ENCODE results near the gene CSNK1E.

Gene CSNK1E

GRCh38 chr22:38314933-38315822, 2.1 kb downstream of the CSNK1E start:
- Mint-ChIP-seq H3K4me3 (peak overlapping the region; percentile 92 to 95), H3K4me1 (peaks cover 74% of the 10 kb centered on the region), H3K27ac (peak overlapping the region; percentile 98), H3K27me3 (no peaks in the 10 kb centered on the region), H3K9me3 (no peaks in the 10 kb centered on the region)
- DNase-seq (peak in 1 of 2 donors; percentile 31), ATAC-seq (peak; percentile 8)

GRCh38 chr22:38314051-38314932, 2.9 kb downstream of the CSNK1E start:
- Mint-ChIP-seq H3K4me3 (peak overlapping the region; percentile 92 to 95), H3K9me3 (no peaks in the 10 kb centered on the region), H3K27ac (peak overlapping the region; percentile 45 to 52), H3K4me1 (peaks cover 79% of the 10 kb centered on the region), H3K27me3 (no peaks in the 10 kb centered on the region)
- no peak for ATAC-seq
- no peak for DNase-seq

- DNase-seq, result no peak
- Mint-ChIP-seq H3K9me3 (no peaks in the 10 kb centered on the region), H3K27ac (peak overlapping the region; percentile 30 to 92), H3K27me3 (no peaks in the 10 kb centered on the region), H3K4me3 (peak overlapping the region; percentile 92 to 95), H3K4me1 (peaks cover 87% of the 10 kb centered on the region)
- no peak for ATAC-seq
Measured at GRCh38 chr22:38313384-38313955, 3.8 kb downstream of the CSNK1E start.

- peak overlapping the region in 1 of 2 donors; percentile 5 for H3K4me3 Mint-ChIP-seq
- H3K4me1 Mint-ChIP-seq, result peaks cover 82% of the 10 kb centered on the region
- no peak for ATAC-seq
Measured at GRCh38 chr22:38312261-38312800, 4.9 kb downstream of the CSNK1E start.

GRCh38 chr22:38311323-38311620, 6.0 kb downstream of the CSNK1E start:
- Mint-ChIP-seq H3K4me1 (peaks cover 84% of the 10 kb centered on the region), H3K9me3 (no peaks in the 10 kb centered on the region), H3K27me3 (no peaks in the 10 kb centered on the region), H3K27ac (peak overlapping the region; percentile 79 to 88), H3K4me3 (no peak overlapping the region)
- DNase-seq, result no peak
- peak; percentile 39 for ATAC-seq

More at GRCh38 chr22:38312261-38312800, 4.9 kb downstream of the CSNK1E start:
- DNase-seq, result no peak
- H3K27ac Mint-ChIP-seq, result peak overlapping the region; percentile 79 to 94
- H3K27me3 Mint-ChIP-seq, result no peaks in the 10 kb centered on the region
- H3K9me3 Mint-ChIP-seq, result no peaks in the 10 kb centered on the region

GRCh38 chr22:38310518-38311322, 6.5 kb downstream of the CSNK1E start:
- ATAC-seq, result no peak
- H3K4me1 Mint-ChIP-seq, result peaks cover 84% of the 10 kb centered on the region
- no peaks in the 10 kb centered on the region for H3K27me3 Mint-ChIP-seq
- no peaks in the 10 kb centered on the region for H3K9me3 Mint-ChIP-seq
- DNase-seq, result no peak
- no peak overlapping the region for H3K4me3 Mint-ChIP-seq
- H3K27ac Mint-ChIP-seq, result peak overlapping the region in 1 of 2 donors; percentile 88

- H3K9me3 Mint-ChIP-seq, result no peaks in the 10 kb centered on the region
- no peak overlapping the region for H3K4me3 Mint-ChIP-seq
- ATAC-seq, result no peak
- no peaks in the 10 kb centered on the region for H3K27me3 Mint-ChIP-seq
- H3K4me1 Mint-ChIP-seq, result peaks cover 84% of the 10 kb centered on the region
- no peak for DNase-seq
- H3K27ac Mint-ChIP-seq, result no peak overlapping the region
Measured at GRCh38 chr22:38309614-38310517, 7.4 kb downstream of the CSNK1E start.

GRCh38 chr22:38308791-38309498, 8.3 kb downstream of the CSNK1E start:
- ATAC-seq (no peak), DNase-seq (no peak)
- no peaks in the 10 kb centered on the region for H3K27me3 Mint-ChIP-seq
- no peak overlapping the region for H3K4me3 Mint-ChIP-seq
- no peaks in the 10 kb centered on the region for H3K9me3 Mint-ChIP-seq
- H3K27ac Mint-ChIP-seq, result peak overlapping the region; percentile 42 to 59
- H3K4me1 Mint-ChIP-seq, result peaks cover 84% of the 10 kb centered on the region

- Mint-ChIP-seq H3K27ac (peak overlapping the region; percentile 59 to 60), H3K9me3 (no peaks in the 10 kb centered on the region), H3K27me3 (no peaks in the 10 kb centered on the region), H3K4me3 (peak overlapping the region; percentile 19 to 60), H3K4me1 (peaks cover 56% of the 10 kb centered on the region)
- ATAC-seq (peak; percentile 83), DNase-seq (no peak)
Measured at GRCh38 chr22:38305471-38306448, 11.5 kb downstream of the CSNK1E start.

GRCh38 chr22:38304526-38304925, 12.7 kb downstream of the CSNK1E start:
- Mint-ChIP-seq H3K27me3 (no peaks in the 10 kb centered on the region), H3K4me3 (no peak overlapping the region), H3K4me1 (peaks cover 47% of the 10 kb centered on the region), H3K9me3 (no peaks in the 10 kb centered on the region), H3K27ac (no peak overlapping the region)
- ATAC-seq (no peak), DNase-seq (no peak)

- no peaks in the 10 kb centered on the region for H3K9me3 Mint-ChIP-seq
- H3K4me3 Mint-ChIP-seq, result no peak overlapping the region
- no peaks in the 10 kb centered on the region for H3K27me3 Mint-ChIP-seq
- H3K4me1 Mint-ChIP-seq, result peaks cover 43% of the 10 kb centered on the region
- ATAC-seq (no peak), DNase-seq (no peak)
- peak overlapping the region in 1 of 2 donors; percentile 79 for H3K27ac Mint-ChIP-seq
Measured at GRCh38 chr22:38303974-38304373, 13.3 kb downstream of the CSNK1E start.

GRCh38 chr22:38302906-38303305, 14.3 kb downstream of the CSNK1E start:
- no peak for DNase-seq
- Mint-ChIP-seq H3K27ac (peak overlapping the region in 1 of 2 donors; percentile 12), H3K4me3 (no peak overlapping the region), H3K27me3 (no peaks in the 10 kb centered on the region), H3K9me3 (no peaks in the 10 kb centered on the region), H3K4me1 (peaks cover 35% of the 10 kb centered on the region)
- no peak for ATAC-seq

Measured in stimulated activated naive CD8-positive, alpha-beta T cell treated with anti-CD3 and anti-CD28 coated beads, Interleukin-15, amount 100 ng/mL, for 72 hours (primary cell).